HG03095 (cell line): ENCODE results near the gene EPHA10.
"Not testable (repeated sequence)": the region's sequence is repeated elsewhere in the genome, so short reads cannot be mapped to it uniquely, and the experiment has no call there.

Source experiments
- ATAC-seq: cut with Tn5 transposase; IDR thresholded peaks from one replicate; pipeline ENCODE4 v1.9.1; 2021; ENCODE audit warnings: moderate library complexity; ENCODE audit not compliant: unreplicated experiment

The EPHA10 gene

GRCh38 chr1:37718181-37718900, 46.6 kb downstream of the EPHA10 start:
- no peak for ATAC-seq

GRCh38 chr1:37717631-37718030, 47.3 kb downstream of the EPHA10 start:
- no peak for ATAC-seq

- ATAC-seq = no peak
Observed at GRCh38 chr1:37716321-37716720, 48.6 kb downstream of the EPHA10 start.

DNA sequence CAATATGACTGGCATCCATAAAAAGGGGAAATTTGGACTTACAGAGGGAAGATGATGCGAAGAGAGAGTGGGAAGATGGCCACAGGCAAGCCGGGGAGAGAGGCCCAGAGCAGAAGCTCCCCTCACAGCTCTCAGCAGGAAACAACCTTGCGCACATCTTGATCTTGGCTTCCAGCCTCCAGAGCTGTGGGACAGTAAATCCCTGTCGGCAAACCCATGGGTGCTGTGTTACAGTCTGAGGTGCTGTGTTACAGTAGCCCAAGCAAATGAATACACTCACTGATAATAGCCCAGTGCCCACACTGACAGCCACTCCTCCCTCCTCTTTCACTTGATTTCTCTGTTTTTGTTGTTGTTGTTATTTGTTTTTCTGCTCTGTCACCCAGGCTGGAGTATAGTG, 50.2 kb downstream of the EPHA10 start:
- no peak for ATAC-seq

GRCh38 chr1:37714226-37714625, 50.7 kb downstream of the EPHA10 start:
- no peak for ATAC-seq

GRCh38 chr1:37708471-37708870, 56.4 kb downstream of the EPHA10 start:
- ATAC-seq = no peak

GRCh38 chr1:37705399-37705798, 59.5 kb downstream of the EPHA10 start:
- ATAC-seq = no peak

GRCh38 chr1:37704966-37705365, 60.0 kb downstream of the EPHA10 start:
- ATAC-seq = no peak

DNA sequence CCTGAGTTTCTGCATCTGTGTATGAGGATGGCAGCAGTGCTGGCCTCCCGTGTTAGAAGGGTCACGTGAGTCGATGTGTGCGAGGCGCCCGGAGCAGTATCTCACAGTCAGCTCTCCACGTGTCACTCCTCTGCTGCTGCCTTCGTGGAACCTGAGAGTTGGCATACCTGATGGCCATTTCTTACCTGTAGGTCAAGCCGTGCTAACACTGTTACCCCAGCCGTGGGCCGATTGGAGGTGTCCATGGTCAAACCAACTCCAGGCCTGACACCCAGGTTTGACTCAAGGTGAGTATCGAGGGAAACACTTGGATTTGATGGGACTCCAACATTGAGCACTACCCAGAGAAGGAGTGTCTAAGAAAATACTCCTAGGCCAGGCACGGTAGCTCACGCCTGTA, 61.9 kb downstream of the EPHA10 start:
- no peak for ATAC-seq

GRCh38 chr1:37701051-37701450, 63.9 kb downstream of the EPHA10 start:
- ATAC-seq = no peak

- no peak for ATAC-seq
Observed at GRCh38 chr1:37699147-37699546, 65.8 kb downstream of the EPHA10 start.

GRCh38 chr1:37697737-37698136, 67.2 kb downstream of the EPHA10 start:
- ATAC-seq = no peak

DNA sequence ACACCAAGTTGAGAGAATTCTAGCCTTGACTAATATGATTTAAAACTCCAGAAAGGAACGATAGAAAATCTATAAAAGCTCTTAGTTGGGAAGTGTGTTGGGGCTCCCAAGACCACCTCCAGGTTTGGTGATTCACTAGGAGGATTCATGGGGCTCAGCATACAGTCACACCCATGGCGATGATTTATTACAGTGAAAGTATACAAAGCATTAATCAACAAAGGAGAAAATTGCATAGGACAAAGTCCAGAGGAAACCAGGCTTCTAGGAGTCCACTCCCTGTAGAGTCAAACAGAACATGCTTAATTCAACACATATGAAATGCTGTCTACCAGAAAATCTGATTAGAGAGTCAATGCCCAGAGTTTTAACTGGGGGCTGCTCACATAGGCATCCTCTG, 67.8 kb downstream of the EPHA10 start:
- no peak for ATAC-seq

GRCh38 chr1:37692834-37693175, 72.1 kb downstream of the EPHA10 start:
- no peak for ATAC-seq

GRCh38 chr1:37692078-37692833, 72.7 kb downstream of the EPHA10 start, which contains the start of gene CDCA8:
TSS of gene CDCA8 (plus strand) at chr1:37692516. CDS start at chr1:37692691, 175 bp downstream.
- ATAC-seq = peak; percentile 68

- no peak for ATAC-seq
Observed at GRCh38 chr1:37691497-37692077, 73.3 kb downstream of the EPHA10 start.

DNA sequence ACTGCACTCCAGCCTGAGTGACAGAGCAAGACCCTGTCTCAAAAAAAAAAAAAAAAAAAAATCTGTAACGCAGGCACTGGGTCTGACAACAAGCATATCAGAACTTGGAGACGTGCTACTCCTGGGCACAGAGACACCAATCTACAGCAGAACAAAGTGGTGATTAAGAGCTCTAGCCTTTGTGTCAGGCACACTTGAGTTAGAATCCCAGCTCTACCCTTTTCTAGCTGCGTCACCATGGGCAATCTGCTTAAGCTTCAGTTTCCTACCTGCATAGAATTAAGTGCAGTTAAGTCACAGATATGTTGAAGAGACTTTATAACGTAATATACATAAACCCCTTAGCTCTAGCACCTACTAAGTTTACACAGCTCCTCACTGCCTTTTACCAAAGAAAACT, 76.0 kb downstream of the EPHA10 start:
- no peak for ATAC-seq

GRCh38 chr1:37687764-37688163, 77.2 kb downstream of the EPHA10 start:
- ATAC-seq = not testable (repeated sequence)

GRCh38 chr1:37685722-37686121, 79.2 kb downstream of the EPHA10 start:
- no peak for ATAC-seq

- ATAC-seq = not testable (repeated sequence)
Observed at GRCh38 chr1:37684182-37684581, 80.7 kb downstream of the EPHA10 start.

- ATAC-seq = no peak
Observed at GRCh38 chr1:37682334-37682987, 82.5 kb downstream of the EPHA10 start.

DNA sequence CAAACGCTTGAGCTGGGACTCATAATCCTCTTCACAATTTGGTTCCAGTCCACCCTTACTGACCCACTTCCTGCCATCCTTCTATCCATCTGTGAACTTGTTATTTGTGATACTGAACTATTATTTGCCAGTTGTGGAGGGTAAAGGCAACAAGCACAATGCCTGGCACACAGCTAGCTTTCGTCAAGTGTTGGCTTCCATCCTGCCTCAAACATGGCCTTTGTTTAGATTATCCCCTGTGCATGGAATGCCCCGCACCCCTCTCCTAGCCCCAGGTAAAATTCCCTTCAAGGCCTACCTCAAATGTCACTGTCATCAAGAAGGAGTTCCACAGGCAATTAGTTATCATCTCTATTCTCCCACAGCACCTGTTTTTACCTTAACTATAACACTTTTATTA, 84.0 kb downstream of the EPHA10 start:
- ATAC-seq = no peak
